H1 (cell line): ENCODE measurements around the gene SNAPC3. TPM values are rescaled to one million over a fixed set of nuclear protein-coding genes. Genes with fewer than 3 reads are reported as not detected.

Source experiments
- CTCF ChIA-PET: fragments of 300-600 bp; sonication (Branson Sonifier 250); formaldehyde crosslinking; loops from one replicate; lab custom pipeline; 2021; ENCODE audit not compliant: partially characterized antibody; lab: Charles Lee
- POLR2A ChIA-PET: fragments of 300-600 bp; sonication (Branson Sonifier 250); formaldehyde crosslinking; loops from one replicate; lab custom pipeline; 2021; ENCODE audit warnings: inconsistent platforms; ENCODE audit not compliant: partially characterized antibody; lab: Charles Lee
- DNase-seq, 2 experiments: peaks; one replicate each; pipeline versions ENCODE4 v3.0.0 to v3.0.0-alpha.2; 2010 to 2022; ENCODE audit warnings: low spot score in 2 of 2, low read depth in 1 of 2, mixed read lengths in 1 of 2
- FAIRE-seq: peaks from 2 replicates; lab custom pipeline; 2011; peaks lifted over from hg19 to GRCh38; lab: Jason Lieb, UNC
- H2AFZ ChIP-seq: 2 replicates; pipeline ENCODE4 v1.8.1; 2012; ENCODE audit warnings: low read length, inconsistent platforms
- H2AK5ac ChIP-seq: 2 replicates; pipeline ENCODE4 v1.6.1; 2013; ENCODE audit warnings: low read depth, low read length
- H2BK120ac ChIP-seq: replicated peaks from 2 replicates; pipeline ENCODE3; 2013; ENCODE audit warnings: low read depth, low read length, inconsistent platforms
- H2BK12ac ChIP-seq: 2 replicates; pipeline ENCODE4 v1.6.1; 2013; ENCODE audit warnings: low read depth, low read length
- H2BK15ac ChIP-seq: 2 replicates; pipeline ENCODE4 v1.6.1; 2013; ENCODE audit warnings: low read length
- H2BK20ac ChIP-seq: 2 replicates; pipeline ENCODE4 v1.6.1; 2013; ENCODE audit warnings: low read length
- H2BK5ac ChIP-seq: 2 replicates; pipeline ENCODE4 v1.6.1; 2013; ENCODE audit warnings: low read depth, low read length
- H3K14ac ChIP-seq: 2 replicates; pipeline ENCODE4 v1.6.1; 2013; ENCODE audit warnings: inconsistent platforms; ENCODE audit not compliant: insufficient read length
- H3K18ac ChIP-seq: 2 replicates; pipeline ENCODE4 v1.6.1; 2013; ENCODE audit warnings: low read length; ENCODE audit errors: extremely low read depth
- H3K23ac ChIP-seq: 2 replicates; pipeline ENCODE4 v1.6.1; 2013; ENCODE audit warnings: inconsistent platforms; ENCODE audit not compliant: insufficient read length
- H3K23me2 ChIP-seq: 2 replicates; pipeline ENCODE4 v1.6.1; 2013; ENCODE audit warnings: low read depth, low read length
- H3K27ac ChIP-seq: 2 replicates; pipeline ENCODE4 v1.6.1; 2011; ENCODE audit warnings: low read depth, low read length, inconsistent platforms
- H3K27me3 ChIP-seq, 4 experiments: replicated peaks in 1 of 4; 1 replicate in 1 of 4; 2 replicates in 3 of 4; pipeline versions ENCODE4 v1.6.1 to v1.8.1; 2011 to 2013; ENCODE audit warnings: low read length in 3 of 4, mild to moderate bottlenecking in 3 of 4, inconsistent platforms in 2 of 4, mixed read lengths in 2 of 4, moderate library complexity in 1 of 4; ENCODE audit not compliant: control insufficient read depth in 3 of 4, insufficient read depth in 3 of 4; ENCODE audit errors: extremely low read depth in 1 of 4
- H3K36me3 ChIP-seq, 4 experiments: 2 replicates each; pipeline versions ENCODE4 v1.6.1 to v1.8.1; 2011 to 2013; ENCODE audit warnings: mild to moderate bottlenecking in 4 of 4, low read length in 3 of 4, moderate library complexity in 2 of 4, control low read depth in 1 of 4, inconsistent platforms in 1 of 4; ENCODE audit not compliant: insufficient read depth in 4 of 4, control insufficient read depth in 2 of 4
- H3K4ac ChIP-seq: replicated peaks from 2 replicates; pipeline ENCODE3; 2013; ENCODE audit warnings: low read length, low read depth, mixed read lengths, inconsistent platforms; ENCODE audit not compliant: insufficient read length
- H3K4me1 ChIP-seq, 4 experiments: replicated peaks in 1 of 4; 1 replicate in 1 of 4; 2 replicates in 3 of 4; pipeline versions ENCODE4 v1.6.1 to v1.8.1; 2011 to 2013; ENCODE audit warnings: low read length in 3 of 4, inconsistent platforms in 2 of 4, mixed read lengths in 1 of 4; ENCODE audit not compliant: insufficient read depth in 4 of 4, control insufficient read depth in 3 of 4
- H3K4me2 ChIP-seq, 2 experiments: 2 replicates each; pipeline versions ENCODE4 v1.6.1 to v1.8.1; 2011 to 2013; ENCODE audit warnings: low read depth in 2 of 2, low read length in 2 of 2, control low read depth in 1 of 2, inconsistent platforms in 1 of 2, mild to moderate bottlenecking in 1 of 2; ENCODE audit not compliant: insufficient read depth in 1 of 2
- H3K4me3 ChIP-seq, 4 experiments: fragments of 200-600, 300-600 bp in 1 of 4; sonication (generic), shearing (Covaris generic), sonication (Bioruptor Twin) in 1 of 4; 2 replicates each; pipeline versions ENCODE4 v1.5.1 to v1.8.1; 2011 to 2016; ENCODE audit warnings: low read length in 4 of 4, low read depth in 3 of 4, control low read depth in 2 of 4, inconsistent platforms in 2 of 4, mild to moderate bottlenecking in 2 of 4, mixed read lengths in 1 of 4, moderate library complexity in 1 of 4; ENCODE audit not compliant: insufficient read depth in 2 of 4; ENCODE audit errors: extremely low read depth in 1 of 4
- H3K56ac ChIP-seq: replicated peaks from 2 replicates; pipeline ENCODE3; 2013; ENCODE audit warnings: low read depth, mild to moderate bottlenecking, mixed read lengths, low read length, inconsistent platforms; ENCODE audit not compliant: insufficient read length
- H3K79me1 ChIP-seq: 2 replicates; pipeline ENCODE4 v1.6.1; 2013; ENCODE audit warnings: low read depth, low read length, control low read depth
- H3K79me2 ChIP-seq, 2 experiments: 2 replicates each; pipeline versions ENCODE4 v1.6.1 to v1.8.1; 2012 to 2013; ENCODE audit warnings: low read length in 2 of 2, mild to moderate bottlenecking in 2 of 2, inconsistent platforms in 1 of 2; ENCODE audit not compliant: insufficient read depth in 2 of 2, control insufficient read depth in 1 of 2
- H3K9ac ChIP-seq, 4 experiments: replicated peaks in 1 of 4; 1 replicate in 1 of 4; 2 replicates in 3 of 4; pipeline versions ENCODE4 v1.6.1 to v1.8.1; 2011 to 2013; ENCODE audit warnings: low read depth in 3 of 4, low read length in 3 of 4, control low read depth in 2 of 4, mild to moderate bottlenecking in 2 of 4, moderate library complexity in 2 of 4, inconsistent platforms in 1 of 4; ENCODE audit errors: extremely low read depth in 1 of 4
- H3K9me3 ChIP-seq, 2 experiments: 2 replicates each; pipeline versions ENCODE4 v1.6.1 to v1.8.1; 2012 to 2013; ENCODE audit warnings: mild to moderate bottlenecking in 2 of 2, moderate library complexity in 2 of 2, control low read depth in 1 of 2, inconsistent platforms in 1 of 2, low read depth in 1 of 2, low read length in 1 of 2, mixed read lengths in 1 of 2; ENCODE audit not compliant: insufficient read depth in 2 of 2
- H4K20me1 ChIP-seq, 2 experiments: replicated peaks in 1 of 2; 2 replicates each; pipeline versions ENCODE3 to v1.8.1; 2011 to 2013; ENCODE audit warnings: inconsistent platforms in 2 of 2, low read length in 2 of 2, mild to moderate bottlenecking in 1 of 2; ENCODE audit not compliant: insufficient read depth in 2 of 2, control insufficient read depth in 1 of 2
- H4K5ac ChIP-seq: 2 replicates; pipeline ENCODE4 v1.6.1; 2013; ENCODE audit warnings: low read length, low read depth, mixed read lengths, inconsistent platforms; ENCODE audit not compliant: insufficient read length
- H4K8ac ChIP-seq: 2 replicates; pipeline ENCODE4 v1.8.0; 2013; ENCODE audit warnings: mild to moderate bottlenecking, moderate library complexity, low read length, inconsistent platforms; ENCODE audit not compliant: insufficient read depth; ENCODE audit errors: extremely low read depth
- H4K91ac ChIP-seq: replicated peaks from 2 replicates; pipeline ENCODE3; 2013; ENCODE audit warnings: low read length, mixed read lengths, inconsistent platforms; ENCODE audit not compliant: insufficient read length
- ASH2L ChIP-seq: fragments of 200-600, 300-600 bp; sonication (generic); IDR thresholded peaks from one replicate; pipeline ENCODE4 v1.7.1; 2017; ENCODE audit warnings: low read length
- CEBPB ChIP-seq: IDR thresholded peaks from 2 replicates; pipeline ENCODE4 v1.6.1; 2012; ENCODE audit warnings: low read depth, low read length
- CHD2 ChIP-seq: IDR thresholded peaks from 2 replicates; pipeline ENCODE4 v1.6.1; 2012; ENCODE audit warnings: low read length, improper control_type of control experiment
- JUN ChIP-seq: IDR thresholded peaks from 2 replicates; pipeline ENCODE4 v1.6.1; 2011; ENCODE audit warnings: low read depth, mild to moderate bottlenecking, improper control_type of control experiment, low read length
- JUND ChIP-seq: IDR thresholded peaks from 2 replicates; pipeline ENCODE4 v1.6.1; 2011; ENCODE audit warnings: mild to moderate bottlenecking, improper control_type of control experiment, low read length
- MAFK ChIP-seq: IDR thresholded peaks from 2 replicates; pipeline ENCODE4 v1.6.1; 2012; ENCODE audit warnings: low read depth, mild to moderate bottlenecking, improper control_type of control experiment, low read length
- NRF1 ChIP-seq: IDR thresholded peaks from 2 replicates; pipeline ENCODE4 v1.6.1; 2011; ENCODE audit warnings: mild to moderate bottlenecking, low read depth, low read length, improper control_type of control experiment
- POLR2AphosphoS5 ChIP-seq: IDR thresholded peaks from 2 replicates; pipeline ENCODE4 v1.6.1; 2011; ENCODE audit warnings: low read depth, low read length
- POU5F1 ChIP-seq: IDR thresholded peaks from 2 replicates; pipeline ENCODE4 v1.6.1; 2011; ENCODE audit warnings: low read depth, mild to moderate bottlenecking, low read length, moderate library complexity
- RAD21 ChIP-seq, 2 experiments: IDR thresholded peaks in 1 of 2; conservative IDR thresholded peaks in 1 of 2; 2 replicates each; pipeline ENCODE4 v1.6.1; 2011; ENCODE audit warnings: low read depth in 2 of 2, low read length in 2 of 2, improper control_type of control experiment in 1 of 2, inconsistent platforms in 1 of 2, mild to moderate bottlenecking in 1 of 2, moderate library complexity in 1 of 2
- RFX5 ChIP-seq: IDR thresholded peaks from 2 replicates; pipeline ENCODE4 v1.6.1; 2011; ENCODE audit warnings: low read depth, low read length, improper control_type of control experiment, borderline replicate concordance
- USF2 ChIP-seq: IDR thresholded peaks from 2 replicates; pipeline ENCODE4 v1.6.1; 2011; ENCODE audit warnings: low read length, improper control_type of control experiment
- WGBS, 2 experiments: shearing (Covaris generic) in 1 of 2; methylation state at CpG; one replicate each; pipeline versions ENCODE4 v1.1.6 to v1.1.7; 2013 to 2015; ENCODE audit warnings: low lambda C conversion rate in 2 of 2, mixed read lengths in 2 of 2, inconsistent platforms in 1 of 2, low coverage in 1 of 2, missing lambda C conversion rate in 1 of 2; ENCODE audit not compliant: insufficient replicate concordance in 2 of 2, insufficient coverage in 1 of 2, insufficient read length in 1 of 2; ENCODE audit errors: extremely low coverage in 1 of 2, missing lambda C conversion rate in 1 of 2; 5-methylcytosine and 5-hydroxymethylcytosine counted together
- polyA plus RNA-seq, 7 experiments: library from polyadenylated mRNA; depleted of rRNA in 3 of 7; stranded (reverse) in 5 of 7; unstranded in 2 of 7; fragments of >200 nt in 5 of 7; fragments of 200-250 nt in 2 of 7; gene quantifications; 1 replicate in 5 of 7; 2 replicates in 1 of 7; 4 replicates in 1 of 7; pipeline versions ENCODE4 v1.2.1 to v1.2.3, GENCODE V29; 2011 to 2013; ENCODE audit warnings: missing spikeins in 2 of 7, mixed read lengths in 2 of 7
- total RNA-seq: library from RNA; stranded (reverse); fragmentation: NEBNext Ultra II Directional; extraction: Animal tissue kit (Norgen Biotek cat#: 25700); gene quantifications from 2 replicates; pipeline ENCODE4 v1.2.1, GENCODE V29; 2021
- TF ChIP-seq, protein P1 (sequence below): IDR thresholded peaks from 2 replicates; pipeline ENCODE4 v1.6.1; 2012; ENCODE audit warnings: low read length, inconsistent platforms

Gene SNAPC3
- total and polyA plus RNA-seq, 2 of the 8 experiments (the other 6 are each of a cell fraction or from before 2014, with no cell fraction given) = 11.9 to 25.8 TPM

DNA sequence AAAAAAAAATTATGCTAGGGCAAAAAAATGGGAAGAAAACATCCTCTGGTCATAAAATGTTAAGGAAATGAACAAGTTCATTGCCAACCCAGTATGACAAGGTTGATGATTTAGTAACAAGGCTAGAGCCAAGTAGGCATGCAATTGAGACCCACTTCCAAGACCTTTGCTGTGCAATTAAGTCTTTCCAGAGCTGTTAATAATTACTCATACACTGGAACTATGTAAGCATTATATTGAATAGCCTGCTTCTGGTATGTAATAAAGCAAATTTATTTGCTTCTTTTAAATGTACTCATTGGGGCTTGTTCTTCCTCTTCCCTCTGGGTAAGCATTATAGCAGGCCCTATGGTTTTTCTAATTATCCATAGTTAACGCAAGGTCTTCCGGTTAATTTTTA lies 32.5 kb upstream of the SNAPC3 start:
- Histone ChIP-seq H3K9me3 (no peaks in the 10 kb centered on the region), H3K18ac (no peak overlapping the region), H4K20me1 (no peaks in the 10 kb centered on the region), H3K79me2 (no peaks in the 10 kb centered on the region), H3K4me3 (no peak overlapping the region), H4K8ac (no peak overlapping the region), H2BK120ac (no peak overlapping the region), H3K9ac (no peak overlapping the region), H3K56ac (no peak overlapping the region), H3K14ac (no peak overlapping the region), H3K27ac (no peak overlapping the region), H3K36me3 (no peaks in the 10 kb centered on the region), H3K4ac (no peak overlapping the region), H3K23me2 (no peaks in the 10 kb centered on the region), H2AK5ac (no peak overlapping the region), H2AFZ (no peak overlapping the region), H4K91ac (no peak overlapping the region), H3K27me3 (no peaks in the 10 kb centered on the region), H3K4me1 (no peaks in the 10 kb centered on the region), H2BK5ac (no peak overlapping the region), H3K79me1 (no peaks in the 10 kb centered on the region), H2BK15ac (no peak overlapping the region), H2BK20ac (no peak overlapping the region), H3K23ac (no peak overlapping the region), H3K4me2 (no peak overlapping the region), H2BK12ac (no peak overlapping the region), H4K5ac (no peak overlapping the region)
- DNase-seq (no peak), FAIRE-seq (no peak)
- CTCF ChIA-PET = interaction anchor here (0.9 to 1.5 kb wide), 3 partner anchors 10 to 13 kb away, joined by 3 to 12 read pairs (median 3); no protein-coding TSS in a partner anchor
- POLR2A ChIA-PET = no interaction called here
- 97% methylated on average over 2 of the region's 2 CpGs; no CpG with 5 or more reads in 1 of the 2 experiments for WGBS, 2 experiments
- TF ChIP-seq CHD2 (no peak), RAD21 (IDR thresholded peaks at IDR 0.05 in 1 of 2, conservative IDR thresholded peaks at IDR 0.05 in 1 of 2; ENCODE audit: low read depth in 2 of 2, low read length in 2 of 2) (no peak), MAFK (no peak), RFX5 (no peak), ASH2L (no peak), JUND (no peak), CEBPB (no peak), JUN (no peak), POLR2AphosphoS5 (no peak), POU5F1 (no peak), USF2 (no peak), NRF1 (no peak)
- TF ChIP-seq, protein P1, sequence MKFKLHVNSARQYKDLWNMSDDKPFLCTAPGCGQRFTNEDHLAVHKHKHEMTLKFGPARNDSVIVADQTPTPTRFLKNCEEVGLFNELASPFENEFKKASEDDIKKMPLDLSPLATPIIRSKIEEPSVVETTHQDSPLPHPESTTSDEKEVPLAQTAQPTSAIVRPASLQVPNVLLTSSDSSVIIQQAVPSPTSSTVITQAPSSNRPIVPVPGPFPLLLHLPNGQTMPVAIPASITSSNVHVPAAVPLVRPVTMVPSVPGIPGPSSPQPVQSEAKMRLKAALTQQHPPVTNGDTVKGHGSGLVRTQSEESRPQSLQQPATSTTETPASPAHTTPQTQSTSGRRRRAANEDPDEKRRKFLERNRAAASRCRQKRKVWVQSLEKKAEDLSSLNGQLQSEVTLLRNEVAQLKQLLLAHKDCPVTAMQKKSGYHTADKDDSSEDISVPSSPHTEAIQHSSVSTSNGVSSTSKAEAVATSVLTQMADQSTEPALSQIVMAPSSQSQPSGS = no peak
